WTC11 (cell line): Measurements from ENCODE around the gene ZFAND3. TPM values are rescaled to one million over a fixed set of nuclear protein-coding genes. Genes with fewer than 3 reads are reported as not detected.

Source experiments
- ATAC-seq: fragments of 200-7000 bp; cut with Tn5 transposase; 2 replicates; pipeline ENCODE4 v1.10.0; 2021; ENCODE audit warnings: mild to moderate bottlenecking, moderate library complexity
- CTCF ChIA-PET: fragments of 300-600 bp; sonication (Branson Sonifier 250); formaldehyde crosslinking; loops from one replicate; lab custom pipeline; 2021; ENCODE audit warnings: antibody characterized with exemption; lab: Charles Lee
- POLR2A ChIA-PET: fragments of 350-600 bp; sonication (Branson Sonifier 250); formaldehyde crosslinking; loops from one replicate; lab custom pipeline; 2021; ENCODE audit warnings: antibody characterized with exemption; lab: Charles Lee
- DNase-seq: peaks from one replicate; pipeline ENCODE4 v3.0.0; 2021; ENCODE audit warnings: low spot score
- H3K27ac Mint-ChIP-seq: 2 replicates; pipeline ENCODE4 v1.8.0; 2021; ENCODE audit warnings: mixed read lengths
- H3K27me3 Mint-ChIP-seq: 2 replicates; pipeline ENCODE4 v1.8.0; 2021; ENCODE audit warnings: low read depth, mild to moderate bottlenecking, moderate library complexity, mixed read lengths
- H3K36me3 Mint-ChIP-seq: 2 replicates; pipeline ENCODE4 v1.8.0; 2021; ENCODE audit warnings: mixed read lengths
- H3K4me1 Mint-ChIP-seq: 2 replicates; pipeline ENCODE4 v1.8.0; 2022; ENCODE audit warnings: mixed read lengths
- H3K4me3 Mint-ChIP-seq: 2 replicates; pipeline ENCODE4 v1.8.0; 2021; ENCODE audit warnings: mild to moderate bottlenecking, moderate library complexity, mixed read lengths
- H3K9me3 Mint-ChIP-seq: 2 replicates; pipeline ENCODE4 v1.8.0; 2021; ENCODE audit warnings: mixed read lengths
- EMX1 ChIP-seq: fragments of 250-450 bp; sonication (Bioruptor Pico); IDR thresholded peaks from 2 replicates; pipeline ENCODE4 v1.8.0; 2021; ENCODE audit warnings: mild to moderate bottlenecking
- ESRRA ChIP-seq: sonication (generic); formaldehyde crosslinking; IDR thresholded peaks from 2 replicates; pipeline ENCODE4 v1.8.1; 2022; ENCODE audit warnings: mild to moderate bottlenecking, missing genetic modification reagents, borderline replicate concordance
- HMGA2 ChIP-seq: fragments of 250-450 bp; sonication (Bioruptor Pico); IDR thresholded peaks from 2 replicates; pipeline ENCODE4 v1.4.0; 2021; ENCODE audit warnings: mild to moderate bottlenecking, moderate library complexity
- JAZF1 ChIP-seq: fragments of 250-450 bp; sonication (Bioruptor Pico); IDR thresholded peaks from 2 replicates; pipeline ENCODE4 v1.9.0; 2021; ENCODE audit warnings: moderate library complexity, mild to moderate bottlenecking, inconsistent platforms
- JUN ChIP-seq: sonication (generic); formaldehyde crosslinking; IDR thresholded peaks from 2 replicates; pipeline ENCODE4 v1.8.0; 2023; ENCODE audit warnings: mild to moderate bottlenecking, missing genetic modification reagents
- MAX ChIP-seq: sonication (generic); formaldehyde crosslinking; IDR thresholded peaks from 2 replicates; pipeline ENCODE4 v1.8.0; 2022; ENCODE audit warnings: mild to moderate bottlenecking, missing genetic modification reagents
- TEAD1 ChIP-seq: sonication (generic); formaldehyde crosslinking; IDR thresholded peaks from 2 replicates; pipeline ENCODE4 v1.8.0; 2022; ENCODE audit warnings: mild to moderate bottlenecking, missing genetic modification reagents
- ZBTB21 ChIP-seq: sonication (generic); formaldehyde crosslinking; IDR thresholded peaks from 2 replicates; pipeline ENCODE4 v1.8.1; 2023; ENCODE audit warnings: mild to moderate bottlenecking, missing genetic modification reagents, borderline replicate concordance
- ZNF121 ChIP-seq: sonication (generic); formaldehyde crosslinking; IDR thresholded peaks from 2 replicates; pipeline ENCODE4 v1.8.0; 2023; ENCODE audit warnings: missing genetic modification reagents
- ZNF219 ChIP-seq: sonication (generic); formaldehyde crosslinking; IDR thresholded peaks from 2 replicates; pipeline ENCODE4 v1.8.0; 2023; ENCODE audit warnings: missing genetic modification reagents, mild to moderate bottlenecking, borderline replicate concordance
- ZNF671 ChIP-seq: fragments of 250-450 bp; sonication (Bioruptor Pico); IDR thresholded peaks from 2 replicates; pipeline ENCODE4 v1.8.0; 2021; ENCODE audit warnings: mild to moderate bottlenecking
- total RNA-seq: library from RNA; stranded (reverse); gene quantifications from 3 replicates; pipeline ENCODE4 v1.2.3, GENCODE V29; 2021
- TF ChIP-seq, protein P1 (sequence below): fragments of 250-450 bp; sonication (Bioruptor Pico); IDR thresholded peaks from 2 replicates; pipeline ENCODE4 v2.1.2; 2022; ENCODE audit warnings: mild to moderate bottlenecking, moderate library complexity
- TF ChIP-seq, protein P2 (sequence below): sonication (generic); formaldehyde crosslinking; IDR thresholded peaks from 2 replicates; pipeline ENCODE4 v1.8.1; 2022; ENCODE audit warnings: mild to moderate bottlenecking, moderate library complexity, missing genetic modification reagents
- TF ChIP-seq, protein P3 (sequence below): sonication (generic); formaldehyde crosslinking; IDR thresholded peaks from 2 replicates; pipeline ENCODE4 v1.8.1; 2023; ENCODE audit warnings: mild to moderate bottlenecking, missing genetic modification reagents, borderline replicate concordance
- TF ChIP-seq, protein P4 (sequence below): sonication (generic); formaldehyde crosslinking; IDR thresholded peaks from 2 replicates; pipeline ENCODE4 v1.8.0; 2022; ENCODE audit warnings: missing genetic modification reagents

The ZFAND3 gene
- total RNA-seq, 1 experiment from 2014 or later, result 50.3 TPM

GRCh38 chr6:37783856-37784584 is 35.5 kb upstream of the ZFAND3 start:
- POLR2A ChIA-PET, result interaction anchor here (0.5 to 2.6 kb wide), 5 partner anchors 35 to 1754 kb away, joined by 3 to 13 read pairs (median 4); partner anchors contain the start of gene ZFAND3
- peaks cover 59% of the 10 kb centered on the region for H3K4me1 Mint-ChIP-seq
- peak overlapping the region; percentile 84 for H3K4me3 Mint-ChIP-seq
- CTCF ChIA-PET, result interaction anchor here (0.7 to 2.0 kb wide), 9 partner anchors 7 to 403 kb away, joined by 3 to 11 read pairs (median 4); no protein-coding TSS in a partner anchor
- H3K27ac Mint-ChIP-seq, result peak overlapping the region; percentile 91; the same call in 1 of the 2 replicates
- peak; percentile 23 for ATAC-seq
- TF ChIP-seq ZBTB21 (CRISPR knock-in tag) (0 out of 2 replicates have a peak, but pooled peaks have one; percentile 13), JAZF1 (CRISPR knock-in tag) (no peak), JUN (CRISPR knock-in tag) (0 out of 2 replicates have a peak, but pooled peaks have one; percentile 21), ZNF671 (CRISPR knock-in tag) (no peak), MAX (CRISPR knock-in tag) (0 out of 2 replicates have a peak, but pooled peaks have one; percentile 40)
- TF ChIP-seq, protein P1, sequence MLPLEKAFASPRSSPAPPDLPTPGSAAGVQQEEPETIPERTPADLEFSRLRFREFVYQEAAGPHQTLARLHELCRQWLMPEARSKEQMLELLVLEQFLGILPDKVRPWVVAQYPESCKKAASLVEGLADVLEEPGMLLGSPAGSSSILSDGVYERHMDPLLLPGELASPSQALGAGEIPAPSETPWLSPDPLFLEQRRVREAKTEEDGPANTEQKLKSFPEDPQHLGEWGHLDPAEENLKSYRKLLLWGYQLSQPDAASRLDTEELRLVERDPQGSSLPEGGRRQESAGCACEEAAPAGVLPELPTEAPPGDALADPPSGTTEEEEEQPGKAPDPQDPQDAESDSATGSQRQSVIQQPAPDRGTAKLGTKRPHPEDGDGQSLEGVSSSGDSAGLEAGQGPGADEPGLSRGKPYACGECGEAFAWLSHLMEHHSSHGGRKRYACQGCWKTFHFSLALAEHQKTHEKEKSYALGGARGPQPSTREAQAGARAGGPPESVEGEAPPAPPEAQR (CRISPR knock-in tag), result no peak
- TF ChIP-seq, protein P2, sequence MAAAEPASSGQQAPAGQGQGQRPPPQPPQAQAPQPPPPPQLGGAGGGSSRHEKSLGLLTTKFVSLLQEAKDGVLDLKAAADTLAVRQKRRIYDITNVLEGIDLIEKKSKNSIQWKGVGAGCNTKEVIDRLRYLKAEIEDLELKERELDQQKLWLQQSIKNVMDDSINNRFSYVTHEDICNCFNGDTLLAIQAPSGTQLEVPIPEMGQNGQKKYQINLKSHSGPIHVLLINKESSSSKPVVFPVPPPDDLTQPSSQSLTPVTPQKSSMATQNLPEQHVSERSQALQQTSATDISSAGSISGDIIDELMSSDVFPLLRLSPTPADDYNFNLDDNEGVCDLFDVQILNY (CRISPR knock-in tag), result 0 out of 2 replicates have a peak, but pooled peaks have one; percentile 11
- no peaks in the 10 kb centered on the region for H3K9me3 Mint-ChIP-seq
- peaks cover 50% of the 10 kb centered on the region for H3K27me3 Mint-ChIP-seq
- H3K36me3 Mint-ChIP-seq, result no peaks in the 10 kb centered on the region
- DNase-seq, result peak; percentile 24

- POLR2A ChIA-PET, result interaction anchor here (0.9 to 2.6 kb wide), 2 partner anchors 35 to 36 kb away, joined by 4 to 13 read pairs; partner anchors contain the start of gene ZFAND3
- peaks cover 55% of the 10 kb centered on the region for H3K4me1 Mint-ChIP-seq
- no peak overlapping the region for H3K27ac Mint-ChIP-seq
- TF ChIP-seq, protein P3, sequence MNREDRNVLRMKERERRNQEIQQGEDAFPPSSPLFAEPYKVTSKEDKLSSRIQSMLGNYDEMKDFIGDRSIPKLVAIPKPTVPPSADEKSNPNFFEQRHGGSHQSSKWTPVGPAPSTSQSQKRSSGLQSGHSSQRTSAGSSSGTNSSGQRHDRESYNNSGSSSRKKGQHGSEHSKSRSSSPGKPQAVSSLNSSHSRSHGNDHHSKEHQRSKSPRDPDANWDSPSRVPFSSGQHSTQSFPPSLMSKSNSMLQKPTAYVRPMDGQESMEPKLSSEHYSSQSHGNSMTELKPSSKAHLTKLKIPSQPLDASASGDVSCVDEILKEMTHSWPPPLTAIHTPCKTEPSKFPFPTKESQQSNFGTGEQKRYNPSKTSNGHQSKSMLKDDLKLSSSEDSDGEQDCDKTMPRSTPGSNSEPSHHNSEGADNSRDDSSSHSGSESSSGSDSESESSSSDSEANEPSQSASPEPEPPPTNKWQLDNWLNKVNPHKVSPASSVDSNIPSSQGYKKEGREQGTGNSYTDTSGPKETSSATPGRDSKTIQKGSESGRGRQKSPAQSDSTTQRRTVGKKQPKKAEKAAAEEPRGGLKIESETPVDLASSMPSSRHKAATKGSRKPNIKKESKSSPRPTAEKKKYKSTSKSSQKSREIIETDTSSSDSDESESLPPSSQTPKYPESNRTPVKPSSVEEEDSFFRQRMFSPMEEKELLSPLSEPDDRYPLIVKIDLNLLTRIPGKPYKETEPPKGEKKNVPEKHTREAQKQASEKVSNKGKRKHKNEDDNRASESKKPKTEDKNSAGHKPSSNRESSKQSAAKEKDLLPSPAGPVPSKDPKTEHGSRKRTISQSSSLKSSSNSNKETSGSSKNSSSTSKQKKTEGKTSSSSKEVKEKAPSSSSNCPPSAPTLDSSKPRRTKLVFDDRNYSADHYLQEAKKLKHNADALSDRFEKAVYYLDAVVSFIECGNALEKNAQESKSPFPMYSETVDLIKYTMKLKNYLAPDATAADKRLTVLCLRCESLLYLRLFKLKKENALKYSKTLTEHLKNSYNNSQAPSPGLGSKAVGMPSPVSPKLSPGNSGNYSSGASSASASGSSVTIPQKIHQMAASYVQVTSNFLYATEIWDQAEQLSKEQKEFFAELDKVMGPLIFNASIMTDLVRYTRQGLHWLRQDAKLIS (CRISPR knock-in tag), result no peak
- no peak for TF ChIP-seq ESRRA (CRISPR knock-in tag)
- TF ChIP-seq, protein P2 (CRISPR knock-in tag), result 0 out of 2 replicates have a peak, but pooled peaks have one; percentile 10
- TF ChIP-seq EMX1 (CRISPR knock-in tag), result no peak
- CTCF ChIA-PET, result interaction anchor here (0.7 to 2.0 kb wide), 6 partner anchors 20 to 403 kb away, joined by 3 to 11 read pairs (median 3); no protein-coding TSS in a partner anchor
- H3K4me3 Mint-ChIP-seq, result peak overlapping the region; percentile 84
- no peaks in the 10 kb centered on the region for H3K36me3 Mint-ChIP-seq
- no peaks in the 10 kb centered on the region for H3K9me3 Mint-ChIP-seq
- no peak for DNase-seq
- peak; percentile 5 for ATAC-seq
- peaks cover 48% of the 10 kb centered on the region for H3K27me3 Mint-ChIP-seq
These were observed 35.0 kb upstream of the ZFAND3 start for GRCh38 chr6:37784585-37784967.

DNA sequence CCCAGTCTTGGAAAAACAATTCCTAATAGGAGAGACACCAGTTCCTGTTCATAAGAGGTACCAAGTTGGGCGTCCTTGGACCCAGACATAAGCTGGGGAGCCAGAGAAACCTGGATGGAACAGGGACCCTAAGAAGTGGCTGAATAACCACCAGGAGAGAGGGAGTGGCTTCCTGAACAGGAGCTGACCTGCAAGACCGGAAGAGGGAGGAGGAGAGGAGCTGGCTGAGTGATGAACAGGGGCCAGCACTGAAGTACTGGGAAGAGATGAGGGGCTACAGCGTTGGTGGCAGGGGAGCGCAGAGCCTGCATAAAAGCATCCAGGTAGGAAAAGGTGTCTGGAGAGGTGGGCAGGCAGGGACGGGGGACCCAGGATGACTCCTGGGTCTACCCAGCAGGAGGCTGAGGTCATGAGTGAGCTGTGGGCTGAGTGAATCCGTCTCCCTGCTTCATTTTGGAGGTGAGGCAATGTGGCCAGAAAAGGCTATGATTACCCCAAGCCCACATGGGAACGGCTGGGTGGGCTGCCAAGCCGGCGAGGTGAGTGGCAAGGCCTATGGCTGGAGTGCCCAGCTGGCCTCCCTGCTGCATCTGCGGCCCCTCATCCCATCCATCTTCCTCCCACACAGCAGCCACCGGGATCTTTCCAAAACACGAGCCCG is 34.4 kb upstream of the ZFAND3 start:
- TF ChIP-seq, protein P4, sequence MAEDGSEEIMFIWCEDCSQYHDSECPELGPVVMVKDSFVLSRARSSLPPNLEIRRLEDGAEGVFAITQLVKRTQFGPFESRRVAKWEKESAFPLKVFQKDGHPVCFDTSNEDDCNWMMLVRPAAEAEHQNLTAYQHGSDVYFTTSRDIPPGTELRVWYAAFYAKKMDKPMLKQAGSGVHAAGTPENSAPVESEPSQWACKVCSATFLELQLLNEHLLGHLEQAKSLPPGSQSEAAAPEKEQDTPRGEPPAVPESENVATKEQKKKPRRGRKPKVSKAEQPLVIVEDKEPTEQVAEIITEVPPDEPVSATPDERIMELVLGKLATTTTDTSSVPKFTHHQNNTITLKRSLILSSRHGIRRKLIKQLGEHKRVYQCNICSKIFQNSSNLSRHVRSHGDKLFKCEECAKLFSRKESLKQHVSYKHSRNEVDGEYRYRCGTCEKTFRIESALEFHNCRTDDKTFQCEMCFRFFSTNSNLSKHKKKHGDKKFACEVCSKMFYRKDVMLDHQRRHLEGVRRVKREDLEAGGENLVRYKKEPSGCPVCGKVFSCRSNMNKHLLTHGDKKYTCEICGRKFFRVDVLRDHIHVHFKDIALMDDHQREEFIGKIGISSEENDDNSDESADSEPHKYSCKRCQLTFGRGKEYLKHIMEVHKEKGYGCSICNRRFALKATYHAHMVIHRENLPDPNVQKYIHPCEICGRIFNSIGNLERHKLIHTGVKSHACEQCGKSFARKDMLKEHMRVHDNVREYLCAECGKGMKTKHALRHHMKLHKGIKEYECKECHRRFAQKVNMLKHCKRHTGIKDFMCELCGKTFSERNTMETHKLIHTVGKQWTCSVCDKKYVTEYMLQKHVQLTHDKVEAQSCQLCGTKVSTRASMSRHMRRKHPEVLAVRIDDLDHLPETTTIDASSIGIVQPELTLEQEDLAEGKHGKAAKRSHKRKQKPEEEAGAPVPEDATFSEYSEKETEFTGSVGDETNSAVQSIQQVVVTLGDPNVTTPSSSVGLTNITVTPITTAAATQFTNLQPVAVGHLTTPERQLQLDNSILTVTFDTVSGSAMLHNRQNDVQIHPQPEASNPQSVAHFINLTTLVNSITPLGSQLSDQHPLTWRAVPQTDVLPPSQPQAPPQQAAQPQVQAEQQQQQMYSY (CRISPR knock-in tag), result no peak
- TF ChIP-seq ZNF121 (CRISPR knock-in tag) (no peak), ZNF219 (CRISPR knock-in tag) (no peak), HMGA2 (CRISPR knock-in tag) (no peak), TEAD1 (CRISPR knock-in tag) (no peak)
- CTCF ChIA-PET, result interaction anchor here (0.5 to 1.2 kb wide), 4 partner anchors 21 to 96 kb away, joined by 3 to 4 read pairs (median 4); no protein-coding TSS in a partner anchor
- Mint-ChIP-seq H3K27ac (no peak overlapping the region), H3K27me3 (peaks cover 48% of the 10 kb centered on the region), H3K4me3 (peak overlapping the region; percentile 84), H3K4me1 (peaks cover 49% of the 10 kb centered on the region), H3K36me3 (no peaks in the 10 kb centered on the region), H3K9me3 (no peaks in the 10 kb centered on the region)
- DNase-seq, result no peak
- POLR2A ChIA-PET, result interaction anchor here (0.9 to 2.6 kb wide), 2 partner anchors 34 to 35 kb away, joined by 4 to 13 read pairs; partner anchors contain the start of gene ZFAND3
- peak; percentile 31 for ATAC-seq
